Thoracic aorta (tissue), 2 donors: ENCODE results near the gene NADK. TPM values are rescaled to one million over a fixed set of nuclear protein-coding genes. Genes with fewer than 3 reads are reported as not detected.

Experiments
- ATAC-seq: fragments of 150-250 bp; one replicate; pipeline ENCODE4 v1.8.0; 2017; ENCODE audit warnings: low read depth; ENCODE audit not compliant: insufficient number of reproducible peaks, low FRiP score
- DNase-seq: peaks from one replicate; pipeline ENCODE4 v3.0.0-alpha.2; 2020; ENCODE audit warnings: low spot score
- H3K27ac ChIP-seq, 2 donors: fragments of 200-600 bp; sonication (generic); 1 replicate in 1 of 2; 2 replicates in 1 of 2; pipeline ENCODE4 v1.5.1; 2016; ENCODE audit warnings: mild to moderate bottlenecking in 2 of 2, moderate library complexity in 2 of 2
- H3K27me3 ChIP-seq: fragments of 200-600 bp; sonication (generic); replicated peaks from 2 replicates; pipeline ENCODE4 v1.6.0; 2016; ENCODE audit warnings: mild to moderate bottlenecking; ENCODE audit not compliant: insufficient read depth
- H3K36me3 ChIP-seq: fragments of 200-600 bp; sonication (generic); one replicate; pipeline ENCODE4 v1.5.1; 2016
- H3K4me1 ChIP-seq, 2 donors: fragments of 200-600 bp; sonication (generic); 1 replicate in 1 of 2; 2 replicates in 1 of 2; pipeline versions ENCODE4 v1.5.1 to v1.6.0; 2016; ENCODE audit warnings: low read depth in 2 of 2, mild to moderate bottlenecking in 1 of 2; ENCODE audit not compliant: control insufficient read depth in 1 of 2
- H3K4me3 ChIP-seq: fragments of 200-600 bp; sonication (generic); 2 replicates; pipeline ENCODE4 v1.5.1; 2016; ENCODE audit warnings: mild to moderate bottlenecking
- H3K9me3 ChIP-seq: fragments of 200-600 bp; sonication (generic); 2 replicates; pipeline ENCODE4 v1.5.1; 2016
- CTCF ChIP-seq: fragments of 200-600 bp; sonication (generic); IDR thresholded peaks from one replicate; pipeline ENCODE4 v1.5.1; 2019; ENCODE audit warnings: antibody characterized with exemption
- total RNA-seq, 2 donors: library from RNA; depleted of rRNA; stranded (reverse); fragments of >200 nt; gene quantifications; one replicate each; pipeline versions ENCODE4 v1.1.0 to v1.2.3, GENCODE V29; 2016

The NADK gene
- total RNA-seq, 2 donors from 2014 or later = 91.9 to 110 TPM

GRCh38 chr1:1763657-1764621 is 14.3 kb downstream of the NADK start:
- H3K27ac ChIP-seq = no peak overlapping the region
- peaks cover 53% of the 10 kb centered on the region for H3K36me3 ChIP-seq
- no peaks in the 10 kb centered on the region for H3K4me1 ChIP-seq
- no peak overlapping the region for H3K4me3 ChIP-seq
- DNase-seq (no peak), ATAC-seq (no peak)
- no peaks in the 10 kb centered on the region for H3K9me3 ChIP-seq
- TF ChIP-seq CTCF = no peak
- no peaks in the 10 kb centered on the region for H3K27me3 ChIP-seq

- peaks cover 56% of the 10 kb centered on the region for H3K36me3 ChIP-seq
Measured at GRCh38 chr1:1761504-1762376, 16.5 kb downstream of the NADK start.

GRCh38 chr1:1760715-1761114 is 17.6 kb downstream of the NADK start:
- no peak for DNase-seq
- ATAC-seq = no peak
- H3K27ac ChIP-seq = no peak overlapping the region
- peaks cover 66% of the 10 kb centered on the region for H3K36me3 ChIP-seq
- no peak overlapping the region for H3K4me3 ChIP-seq
- no peaks in the 10 kb centered on the region for H3K4me1 ChIP-seq
- no peaks in the 10 kb centered on the region for H3K27me3 ChIP-seq
- no peaks in the 10 kb centered on the region for H3K9me3 ChIP-seq
- no peak for TF ChIP-seq CTCF

More at GRCh38 chr1:1761504-1762376, 16.5 kb downstream of the NADK start:
- Histone ChIP-seq H3K4me1 (no peaks in the 10 kb centered on the region), H3K4me3 (no peak overlapping the region), H3K27ac (no peak overlapping the region), H3K27me3 (no peaks in the 10 kb centered on the region), H3K9me3 (no peaks in the 10 kb centered on the region)
- ATAC-seq = no peak
- TF ChIP-seq CTCF = no peak
- no peak for DNase-seq

GRCh38 chr1:1760345-1760650 is 18.0 kb downstream of the NADK start:
- ATAC-seq = no peak
- no peaks in the 10 kb centered on the region for H3K27me3 ChIP-seq
- no peaks in the 10 kb centered on the region for H3K4me1 ChIP-seq
- H3K4me3 ChIP-seq = no peak overlapping the region
- no peaks in the 10 kb centered on the region for H3K9me3 ChIP-seq
- no peak for DNase-seq
- peaks cover 70% of the 10 kb centered on the region for H3K36me3 ChIP-seq
- no peak for TF ChIP-seq CTCF
- no peak overlapping the region for H3K27ac ChIP-seq
